SKM-1 (cell line): Measurements from ENCODE around the gene RPS6KL1.

Experiments
- DNase-seq: peaks from one replicate; lab custom pipeline; 2025; ENCODE audit not compliant: unreplicated experiment; lab: John Stamatoyannopoulos, UW

RPS6KL1 gene

GRCh38 chr14:74952697-74953484, 29.8 kb upstream of the RPS6KL1 start:
- DNase-seq: no peak

- DNase-seq: no peak
Measured at GRCh38 chr14:74952180-74952665, 29.2 kb upstream of the RPS6KL1 start.

GRCh38 chr14:74951443-74952179, 28.6 kb upstream of the RPS6KL1 start:
- DNase-seq: no peak

GRCh38 chr14:74950795-74951442, 27.9 kb upstream of the RPS6KL1 start:
- DNase-seq: no peak

GRCh38 chr14:74949859-74950573, 27.0 kb upstream of the RPS6KL1 start:
- DNase-seq: no peak

GRCh38 chr14:74949191-74949601, 26.1 kb upstream of the RPS6KL1 start:
- DNase-seq: no peak

GRCh38 chr14:74948228-74949175, 25.4 kb upstream of the RPS6KL1 start:
- DNase-seq: no peak

GRCh38 chr14:74947353-74948227, 24.5 kb upstream of the RPS6KL1 start:
- DNase-seq: no peak

- no peak for DNase-seq
Measured at GRCh38 chr14:74946659-74947281, 23.7 kb upstream of the RPS6KL1 start.

GRCh38 chr14:74945852-74946658, 23.0 kb upstream of the RPS6KL1 start:
- DNase-seq: no peak

GRCh38 chr14:74945261-74945851, 22.3 kb upstream of the RPS6KL1 start:
- DNase-seq: no peak

- DNase-seq: no peak
Measured at GRCh38 chr14:74942608-74943007, 19.5 kb upstream of the RPS6KL1 start.

GRCh38 chr14:74942181-74942580, 19.1 kb upstream of the RPS6KL1 start:
- DNase-seq: no peak

GRCh38 chr14:74941676-74942097, 18.6 kb upstream of the RPS6KL1 start:
- no peak for DNase-seq

- DNase-seq: no peak
Measured at GRCh38 chr14:74940956-74941565, 18.0 kb upstream of the RPS6KL1 start.

- DNase-seq: no peak
Measured at GRCh38 chr14:74938531-74939495, 15.8 kb upstream of the RPS6KL1 start.
